ENCODE results near the gene TNFRSF8. TPM values are rescaled to one million over a fixed set of nuclear protein-coding genes. Genes with fewer than 3 reads are reported as not detected.

The TNFRSF8 gene
- polyA plus RNA-seq, 1 donor (not counting 4 experiments of a cell fraction or from before 2014, with no cell fraction given), result 0.03 TPM

DNA sequence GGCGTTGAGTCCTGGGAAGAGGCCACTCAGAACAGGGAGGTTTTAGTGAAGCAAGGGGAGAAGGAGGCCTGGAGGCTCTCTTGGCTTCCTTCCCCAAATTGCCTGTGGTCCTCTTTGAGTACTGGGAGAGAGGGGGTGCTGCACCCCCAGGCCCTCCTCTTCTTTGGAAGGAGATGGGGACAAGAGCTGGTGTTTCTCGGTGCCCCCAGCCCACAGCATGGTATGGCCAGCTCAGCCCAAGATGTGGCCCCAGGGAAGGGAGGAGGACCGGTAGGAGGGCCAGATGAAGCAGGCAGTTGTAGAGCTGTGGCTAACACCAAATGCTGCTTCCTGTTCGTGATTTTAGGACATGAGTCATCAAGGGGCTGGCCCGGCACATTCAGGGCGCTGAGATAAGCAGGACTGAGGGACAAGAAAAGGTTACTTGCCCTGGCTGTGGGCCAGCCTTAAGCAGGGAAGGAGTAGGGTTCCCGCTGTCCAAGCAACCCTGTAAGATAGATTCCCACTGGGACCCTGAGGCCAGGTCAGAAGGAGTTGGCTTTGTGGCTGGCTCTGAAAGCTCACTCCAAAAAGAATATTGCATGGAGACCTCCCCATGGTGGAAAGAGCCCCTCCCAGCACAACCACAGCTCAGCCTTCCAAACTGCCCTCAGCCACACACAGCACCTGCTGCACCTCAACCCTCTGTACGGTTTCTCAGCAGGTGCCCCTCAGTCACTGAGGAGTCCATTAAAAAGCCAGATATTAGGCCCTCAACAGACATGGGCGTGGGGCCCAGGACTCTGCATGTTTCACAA, 98.8 kb downstream of the TNFRSF8 start:
- FAIRE-seq (peak; percentile 83), DNase-seq (ENCODE audit: low read depth, low spot score) (peak; percentile 63)
- dilution Hi-C loops (cut with MboI; ENCODE audit: extremely low pct_ligation_motif_present, low sequenced_read_pairs), result no loop called here
- Histone ChIP-seq H3K9ac (ENCODE audit: control insufficient read depth, extremely low read depth, insufficient read depth, low read length) (no peak overlapping the region), H3K36me3 (ENCODE audit: control insufficient read depth in 2 of 2, extremely low read depth in 1 of 2, insufficient read depth in 2 of 2, low read length in 2 of 2) (no peaks in the 10 kb centered on the region), H3K4me1 (ENCODE audit: control insufficient read depth, extremely low read depth, insufficient read depth, low read length) (peaks cover 17% of the 10 kb centered on the region), H3K4me2 (ENCODE audit: control insufficient read depth, extremely low read depth, insufficient read depth, low read depth, low read length) (peak overlapping the region; percentile 25), H3K9me3 (ENCODE audit: control insufficient read depth, low read depth, low read length) (no peaks in the 10 kb centered on the region), H4K20me1 (ENCODE audit: control insufficient read depth, extremely low read depth, insufficient read depth, low read length) (no peaks in the 10 kb centered on the region), H3K4me3 (ENCODE audit: control insufficient read depth in 2 of 3, extremely low read depth in 1 of 3, insufficient read depth in 2 of 3, low read depth in 1 of 3, low read length in 3 of 3) (peak overlapping the region in 1 of 3 experiments; percentile 5), H3K27me3 (ENCODE audit: control insufficient read depth, extremely low read depth, insufficient read depth, low read length) (peaks cover 5% of the 10 kb centered on the region), H3K79me2 (ENCODE audit: control insufficient read depth, insufficient read depth, low read length) (no peaks in the 10 kb centered on the region), H3K9me1 (ENCODE audit: control insufficient read depth, extremely low read depth, insufficient read depth, low read length) (no peaks in the 10 kb centered on the region), H3K27ac (ENCODE audit: control insufficient read depth, insufficient read depth, low read length) (no peak overlapping the region), H2AFZ (ENCODE audit: control insufficient read depth, low read length) (no peak overlapping the region)
- no peak for TF ChIP-seq EZH2 (IDR thresholded peaks at IDR 0.05; ENCODE audit: low read length)
- TF ChIP-seq, protein P1, sequence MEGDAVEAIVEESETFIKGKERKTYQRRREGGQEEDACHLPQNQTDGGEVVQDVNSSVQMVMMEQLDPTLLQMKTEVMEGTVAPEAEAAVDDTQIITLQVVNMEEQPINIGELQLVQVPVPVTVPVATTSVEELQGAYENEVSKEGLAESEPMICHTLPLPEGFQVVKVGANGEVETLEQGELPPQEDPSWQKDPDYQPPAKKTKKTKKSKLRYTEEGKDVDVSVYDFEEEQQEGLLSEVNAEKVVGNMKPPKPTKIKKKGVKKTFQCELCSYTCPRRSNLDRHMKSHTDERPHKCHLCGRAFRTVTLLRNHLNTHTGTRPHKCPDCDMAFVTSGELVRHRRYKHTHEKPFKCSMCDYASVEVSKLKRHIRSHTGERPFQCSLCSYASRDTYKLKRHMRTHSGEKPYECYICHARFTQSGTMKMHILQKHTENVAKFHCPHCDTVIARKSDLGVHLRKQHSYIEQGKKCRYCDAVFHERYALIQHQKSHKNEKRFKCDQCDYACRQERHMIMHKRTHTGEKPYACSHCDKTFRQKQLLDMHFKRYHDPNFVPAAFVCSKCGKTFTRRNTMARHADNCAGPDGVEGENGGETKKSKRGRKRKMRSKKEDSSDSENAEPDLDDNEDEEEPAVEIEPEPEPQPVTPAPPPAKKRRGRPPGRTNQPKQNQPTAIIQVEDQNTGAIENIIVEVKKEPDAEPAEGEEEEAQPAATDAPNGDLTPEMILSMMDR (optimal IDR thresholded peaks at IDR 0.05 in 1 of 3, IDR thresholded peaks at IDR 0.05 in 1 of 3, conservative IDR thresholded peaks at IDR 0.05 in 1 of 3; ENCODE audit: extremely low read depth in 1 of 3, insufficient read depth in 2 of 3, low read length in 3 of 3), result no peak

- FAIRE-seq, result no peak
- Histone ChIP-seq H3K36me3 (ENCODE audit: control insufficient read depth in 2 of 2, extremely low read depth in 1 of 2, insufficient read depth in 2 of 2, low read length in 2 of 2) (no peaks in the 10 kb centered on the region), H3K4me2 (ENCODE audit: control insufficient read depth, extremely low read depth, insufficient read depth, low read depth, low read length) (no peak overlapping the region), H2AFZ (ENCODE audit: control insufficient read depth, low read length) (no peak overlapping the region), H3K9ac (ENCODE audit: control insufficient read depth, extremely low read depth, insufficient read depth, low read length) (no peak overlapping the region), H3K9me3 (ENCODE audit: control insufficient read depth, low read depth, low read length) (no peaks in the 10 kb centered on the region), H3K27ac (ENCODE audit: control insufficient read depth, insufficient read depth, low read length) (no peak overlapping the region), H3K4me3 (ENCODE audit: control insufficient read depth in 2 of 3, extremely low read depth in 1 of 3, insufficient read depth in 2 of 3, low read depth in 1 of 3, low read length in 3 of 3) (no peak overlapping the region), H3K9me1 (ENCODE audit: control insufficient read depth, extremely low read depth, insufficient read depth, low read length) (no peaks in the 10 kb centered on the region), H3K27me3 (ENCODE audit: control insufficient read depth, extremely low read depth, insufficient read depth, low read length) (peaks cover 12% of the 10 kb centered on the region), H3K4me1 (ENCODE audit: control insufficient read depth, extremely low read depth, insufficient read depth, low read length) (peaks cover 17% of the 10 kb centered on the region), H3K79me2 (ENCODE audit: control insufficient read depth, insufficient read depth, low read length) (no peaks in the 10 kb centered on the region), H4K20me1 (ENCODE audit: control insufficient read depth, extremely low read depth, insufficient read depth, low read length) (no peaks in the 10 kb centered on the region)
- TF ChIP-seq, protein P1 (optimal IDR thresholded peaks at IDR 0.05 in 1 of 3, IDR thresholded peaks at IDR 0.05 in 1 of 3, conservative IDR thresholded peaks at IDR 0.05 in 1 of 3; ENCODE audit: extremely low read depth in 1 of 3, insufficient read depth in 2 of 3, low read length in 3 of 3), result no peak
- TF ChIP-seq EZH2 (IDR thresholded peaks at IDR 0.05; ENCODE audit: low read length), result no peak
- dilution Hi-C loops (cut with MboI; ENCODE audit: extremely low pct_ligation_motif_present, low sequenced_read_pairs), result no loop called here
- no peak for DNase-seq (ENCODE audit: low read depth, low spot score)
These were observed 99.5 kb downstream of the TNFRSF8 start for GRCh38 chr1:12162459-12163137.

Data from keratinocyte (primary cell).